Left lung (tissue), 10 donors: ENCODE measurements around the gene CROCC2. TPM values are rescaled to one million over a fixed set of nuclear protein-coding genes. Genes with fewer than 3 reads are reported as not detected.

ENCODE experiments used
- ATAC-seq: fragments of 200-7000 bp; cut with Tn5 transposase; one replicate; pipeline ENCODE4 v1.9.1; 2020; ENCODE audit warnings: moderate library complexity
- DNase-seq, 4 donors: peaks; one replicate each; pipeline ENCODE4 v3.0.0-alpha.2; 2013 to 2020
- H3K27ac ChIP-seq, 2 donors: fragments of 200-600 bp; sonication (generic) in 1 of 2; one replicate each; pipeline versions ENCODE4 v1.5.0 to v1.8.0; 2020 to 2021
- H3K27me3 ChIP-seq, 2 donors: fragments of 200-600 bp; sonication (generic) in 1 of 2; one replicate each; pipeline versions ENCODE4 v1.5.0 to v1.8.0; 2020 to 2021
- H3K36me3 ChIP-seq, 2 donors: fragments of 200-600 bp; sonication (generic) in 1 of 2; one replicate each; pipeline versions ENCODE4 v1.5.0 to v1.8.0; 2020 to 2021
- H3K4me1 ChIP-seq, 2 donors: fragments of 200-600 bp; one replicate each; pipeline ENCODE4 v1.8.0; 2021
- H3K4me3 ChIP-seq, 2 donors: fragments of 200-600 bp; sonication (generic) in 1 of 2; one replicate each; pipeline versions ENCODE4 v1.5.0 to v1.8.0; 2020 to 2021; ENCODE audit warnings: mild to moderate bottlenecking in 1 of 2
- H3K9me3 ChIP-seq, 2 donors: fragments of 200-600 bp; sonication (generic) in 1 of 2; one replicate each; pipeline versions ENCODE4 v1.5.0 to v1.8.0; 2020 to 2021
- CTCF ChIP-seq, 2 donors: fragments of 200-600 bp; sonication (generic) in 1 of 2; IDR thresholded peaks; one replicate each; pipeline versions ENCODE4 v1.5.0 to v1.8.0; 2021; ENCODE audit warnings: antibody characterized with exemption in 2 of 2
- intact Hi-C, 2 donors: fragments of 100-400 bp; cut with DNase I; formaldehyde crosslinking; loops; one replicate each; pipeline versions ENCODE4 v1.11.2 to v1.14.2; 2022
- polyA plus RNA-seq, 6 donors: library from polyadenylated mRNA; unstranded; fragments of 120-200 nt; gene quantifications; one replicate each; pipeline ENCODE4 v1.2.1, GENCODE V29; 2013; ENCODE audit not compliant: insufficient read length in 6 of 6
- total RNA-seq, 2 donors: library from RNA; stranded (reverse); fragmentation: NEBNext Ultra II Directional; extraction: Animal tissue kit (Norgen Biotek cat#: 25700); gene quantifications; one replicate each; pipeline ENCODE4 v1.2.1, GENCODE V29; 2021
- donor health status: DM: no; HTN: yes; CAD: no.
- donor health status: DM: no; HTN: no; CAD: no.

Gene CROCC2
- total and polyA plus RNA-seq, 8 donors, result 0.32 to 4.4 (median 2.3) TPM

- ATAC-seq (no peak), DNase-seq (peak in 2 of 4 donors; percentile 12 to 45)
- no peaks in the 10 kb centered on the region for H3K27me3 ChIP-seq
- TF ChIP-seq CTCF (IDR thresholded peaks at IDR 0.05), result no peak
- H3K27ac ChIP-seq, result no peak overlapping the region
- H3K9me3 ChIP-seq, result no peaks in the 10 kb centered on the region
- H3K4me3 ChIP-seq, result no peak overlapping the region
- H3K4me1 ChIP-seq, result no peaks in the 10 kb centered on the region
- intact Hi-C loops, result no loop called here
- no peaks in the 10 kb centered on the region for H3K36me3 ChIP-seq
Measured at GRCh38 chr2:240947176-240947575, 41.0 kb downstream of the CROCC2 start.

- intact Hi-C loops, result no loop called here
- no peak for TF ChIP-seq CTCF (IDR thresholded peaks at IDR 0.05)
- ATAC-seq, result no peak
- Histone ChIP-seq H3K9me3 (no peaks in the 10 kb centered on the region), H3K27ac (no peak overlapping the region), H3K4me1 (no peaks in the 10 kb centered on the region), H3K4me3 (no peak overlapping the region), H3K36me3 (no peaks in the 10 kb centered on the region), H3K27me3 (no peaks in the 10 kb centered on the region)
- peak in 2 of 4 donors; percentile 26 to 65 for DNase-seq
Measured at GRCh38 chr2:240947607-240948006, 41.5 kb downstream of the CROCC2 start.

GRCh38 chr2:240948086-240948485 is 42.0 kb downstream of the CROCC2 start:
- TF ChIP-seq CTCF (IDR thresholded peaks at IDR 0.05), result no peak
- intact Hi-C loops, result no loop called here
- Histone ChIP-seq H3K4me3 (no peak overlapping the region), H3K27me3 (no peaks in the 10 kb centered on the region), H3K9me3 (no peaks in the 10 kb centered on the region), H3K36me3 (no peaks in the 10 kb centered on the region), H3K4me1 (no peaks in the 10 kb centered on the region), H3K27ac (no peak overlapping the region)
- DNase-seq (peak in 2 of 4 donors; percentile 14 to 34), ATAC-seq (no peak)

- intact Hi-C loops, result no loop called here
- no peaks in the 10 kb centered on the region for H3K4me1 ChIP-seq
- DNase-seq (peak in 2 of 4 donors; percentile 27 to 58), ATAC-seq (no peak)
- no peak overlapping the region for H3K27ac ChIP-seq
- no peak for TF ChIP-seq CTCF (IDR thresholded peaks at IDR 0.05)
- H3K27me3 ChIP-seq, result no peaks in the 10 kb centered on the region
- H3K4me3 ChIP-seq, result no peak overlapping the region
- H3K9me3 ChIP-seq, result no peaks in the 10 kb centered on the region
- no peaks in the 10 kb centered on the region for H3K36me3 ChIP-seq
Measured at GRCh38 chr2:240948905-240949790, 43.0 kb downstream of the CROCC2 start.

GRCh38 chr2:240949791-240950705 is 43.9 kb downstream of the CROCC2 start:
- Histone ChIP-seq H3K36me3 (no peaks in the 10 kb centered on the region), H3K27me3 (peaks cover 0 to 2% of the 10 kb centered on the region in 2 donors), H3K4me1 (no peaks in the 10 kb centered on the region), H3K4me3 (no peak overlapping the region), H3K9me3 (no peaks in the 10 kb centered on the region), H3K27ac (no peak overlapping the region)
- intact Hi-C loops, result no loop called here
- peak in 1 of 4 donors; percentile 53 for DNase-seq
- no peak for ATAC-seq
- no peak for TF ChIP-seq CTCF (IDR thresholded peaks at IDR 0.05)
